H1 (cell line): ENCODE measurements around the gene LGALS4. TPM values are rescaled to one million over a fixed set of nuclear protein-coding genes. Genes with fewer than 3 reads are reported as not detected.
A peak's percentile ranks its signal among the peaks of the same experiment; 100 is the strongest.

Experiments used
- CTCF ChIA-PET: fragments of 300-600 bp; sonication (Branson Sonifier 250); formaldehyde crosslinking; loops from one replicate; lab custom pipeline; 2021; ENCODE audit not compliant: partially characterized antibody; lab: Charles Lee
- POLR2A ChIA-PET: fragments of 300-600 bp; sonication (Branson Sonifier 250); formaldehyde crosslinking; loops from one replicate; lab custom pipeline; 2021; ENCODE audit warnings: inconsistent platforms; ENCODE audit not compliant: partially characterized antibody; lab: Charles Lee
- DNase-seq, 2 experiments: peaks; one replicate each; pipeline versions ENCODE4 v3.0.0 to v3.0.0-alpha.2; 2010 to 2022; ENCODE audit warnings: low spot score in 2 of 2, low read depth in 1 of 2, mixed read lengths in 1 of 2
- FAIRE-seq: peaks from 2 replicates; lab custom pipeline; 2011; peaks lifted over from hg19 to GRCh38; lab: Jason Lieb, UNC
- H2AFZ ChIP-seq: 2 replicates; pipeline ENCODE4 v1.8.1; 2012; ENCODE audit warnings: low read length, inconsistent platforms
- H2AK5ac ChIP-seq: 2 replicates; pipeline ENCODE4 v1.6.1; 2013; ENCODE audit warnings: low read depth, low read length
- H2BK120ac ChIP-seq: replicated peaks from 2 replicates; pipeline ENCODE3; 2013; ENCODE audit warnings: low read depth, low read length, inconsistent platforms
- H2BK12ac ChIP-seq: 2 replicates; pipeline ENCODE4 v1.6.1; 2013; ENCODE audit warnings: low read depth, low read length
- H2BK15ac ChIP-seq: 2 replicates; pipeline ENCODE4 v1.6.1; 2013; ENCODE audit warnings: low read length
- H2BK20ac ChIP-seq: 2 replicates; pipeline ENCODE4 v1.6.1; 2013; ENCODE audit warnings: low read length
- H2BK5ac ChIP-seq: 2 replicates; pipeline ENCODE4 v1.6.1; 2013; ENCODE audit warnings: low read depth, low read length
- H3K14ac ChIP-seq: 2 replicates; pipeline ENCODE4 v1.6.1; 2013; ENCODE audit warnings: inconsistent platforms; ENCODE audit not compliant: insufficient read length
- H3K18ac ChIP-seq: 2 replicates; pipeline ENCODE4 v1.6.1; 2013; ENCODE audit warnings: low read length; ENCODE audit errors: extremely low read depth
- H3K23ac ChIP-seq: 2 replicates; pipeline ENCODE4 v1.6.1; 2013; ENCODE audit warnings: inconsistent platforms; ENCODE audit not compliant: insufficient read length
- H3K23me2 ChIP-seq: 2 replicates; pipeline ENCODE4 v1.6.1; 2013; ENCODE audit warnings: low read depth, low read length
- H3K27ac ChIP-seq: 2 replicates; pipeline ENCODE4 v1.6.1; 2011; ENCODE audit warnings: low read depth, low read length, inconsistent platforms
- H3K27me3 ChIP-seq, 4 experiments: replicated peaks in 1 of 4; 1 replicate in 1 of 4; 2 replicates in 3 of 4; pipeline versions ENCODE4 v1.6.1 to v1.8.1; 2011 to 2013; ENCODE audit warnings: low read length in 3 of 4, mild to moderate bottlenecking in 3 of 4, inconsistent platforms in 2 of 4, mixed read lengths in 2 of 4, moderate library complexity in 1 of 4; ENCODE audit not compliant: control insufficient read depth in 3 of 4, insufficient read depth in 3 of 4; ENCODE audit errors: extremely low read depth in 1 of 4
- H3K36me3 ChIP-seq, 4 experiments: 2 replicates each; pipeline versions ENCODE4 v1.6.1 to v1.8.1; 2011 to 2013; ENCODE audit warnings: mild to moderate bottlenecking in 4 of 4, low read length in 3 of 4, moderate library complexity in 2 of 4, control low read depth in 1 of 4, inconsistent platforms in 1 of 4; ENCODE audit not compliant: insufficient read depth in 4 of 4, control insufficient read depth in 2 of 4
- H3K4ac ChIP-seq: replicated peaks from 2 replicates; pipeline ENCODE3; 2013; ENCODE audit warnings: low read length, low read depth, mixed read lengths, inconsistent platforms; ENCODE audit not compliant: insufficient read length
- H3K4me1 ChIP-seq, 4 experiments: replicated peaks in 1 of 4; 1 replicate in 1 of 4; 2 replicates in 3 of 4; pipeline versions ENCODE4 v1.6.1 to v1.8.1; 2011 to 2013; ENCODE audit warnings: low read length in 3 of 4, inconsistent platforms in 2 of 4, mixed read lengths in 1 of 4; ENCODE audit not compliant: insufficient read depth in 4 of 4, control insufficient read depth in 3 of 4
- H3K4me2 ChIP-seq, 2 experiments: 2 replicates each; pipeline versions ENCODE4 v1.6.1 to v1.8.1; 2011 to 2013; ENCODE audit warnings: low read depth in 2 of 2, low read length in 2 of 2, control low read depth in 1 of 2, inconsistent platforms in 1 of 2, mild to moderate bottlenecking in 1 of 2; ENCODE audit not compliant: insufficient read depth in 1 of 2
- H3K4me3 ChIP-seq, 4 experiments: fragments of 200-600, 300-600 bp in 1 of 4; sonication (generic), shearing (Covaris generic), sonication (Bioruptor Twin) in 1 of 4; 2 replicates each; pipeline versions ENCODE4 v1.5.1 to v1.8.1; 2011 to 2016; ENCODE audit warnings: low read length in 4 of 4, low read depth in 3 of 4, control low read depth in 2 of 4, inconsistent platforms in 2 of 4, mild to moderate bottlenecking in 2 of 4, mixed read lengths in 1 of 4, moderate library complexity in 1 of 4; ENCODE audit not compliant: insufficient read depth in 2 of 4; ENCODE audit errors: extremely low read depth in 1 of 4
- H3K56ac ChIP-seq: replicated peaks from 2 replicates; pipeline ENCODE3; 2013; ENCODE audit warnings: low read depth, mild to moderate bottlenecking, mixed read lengths, low read length, inconsistent platforms; ENCODE audit not compliant: insufficient read length
- H3K79me1 ChIP-seq: 2 replicates; pipeline ENCODE4 v1.6.1; 2013; ENCODE audit warnings: low read depth, low read length, control low read depth
- H3K79me2 ChIP-seq, 2 experiments: 2 replicates each; pipeline versions ENCODE4 v1.6.1 to v1.8.1; 2012 to 2013; ENCODE audit warnings: low read length in 2 of 2, mild to moderate bottlenecking in 2 of 2, inconsistent platforms in 1 of 2; ENCODE audit not compliant: insufficient read depth in 2 of 2, control insufficient read depth in 1 of 2
- H3K9ac ChIP-seq, 4 experiments: replicated peaks in 1 of 4; 1 replicate in 1 of 4; 2 replicates in 3 of 4; pipeline versions ENCODE4 v1.6.1 to v1.8.1; 2011 to 2013; ENCODE audit warnings: low read depth in 3 of 4, low read length in 3 of 4, control low read depth in 2 of 4, mild to moderate bottlenecking in 2 of 4, moderate library complexity in 2 of 4, inconsistent platforms in 1 of 4; ENCODE audit errors: extremely low read depth in 1 of 4
- H3K9me3 ChIP-seq, 2 experiments: 2 replicates each; pipeline versions ENCODE4 v1.6.1 to v1.8.1; 2012 to 2013; ENCODE audit warnings: mild to moderate bottlenecking in 2 of 2, moderate library complexity in 2 of 2, control low read depth in 1 of 2, inconsistent platforms in 1 of 2, low read depth in 1 of 2, low read length in 1 of 2, mixed read lengths in 1 of 2; ENCODE audit not compliant: insufficient read depth in 2 of 2
- H4K20me1 ChIP-seq, 2 experiments: replicated peaks in 1 of 2; 2 replicates each; pipeline versions ENCODE3 to v1.8.1; 2011 to 2013; ENCODE audit warnings: inconsistent platforms in 2 of 2, low read length in 2 of 2, mild to moderate bottlenecking in 1 of 2; ENCODE audit not compliant: insufficient read depth in 2 of 2, control insufficient read depth in 1 of 2
- H4K5ac ChIP-seq: 2 replicates; pipeline ENCODE4 v1.6.1; 2013; ENCODE audit warnings: low read length, low read depth, mixed read lengths, inconsistent platforms; ENCODE audit not compliant: insufficient read length
- H4K8ac ChIP-seq: 2 replicates; pipeline ENCODE4 v1.8.0; 2013; ENCODE audit warnings: mild to moderate bottlenecking, moderate library complexity, low read length, inconsistent platforms; ENCODE audit not compliant: insufficient read depth; ENCODE audit errors: extremely low read depth
- H4K91ac ChIP-seq: replicated peaks from 2 replicates; pipeline ENCODE3; 2013; ENCODE audit warnings: low read length, mixed read lengths, inconsistent platforms; ENCODE audit not compliant: insufficient read length
- EGR1 ChIP-seq: IDR thresholded peaks from 2 replicates; pipeline ENCODE4 v1.6.1; 2011; ENCODE audit warnings: low read depth, low read length, borderline replicate concordance
- KDM4A ChIP-seq: IDR thresholded peaks from one replicate; pipeline ENCODE4 v1.7.1; 2012; ENCODE audit warnings: low read depth, mild to moderate bottlenecking, moderate library complexity, low read length, inconsistent platforms; ENCODE audit not compliant: severe bottlenecking
- WGBS, 2 experiments: shearing (Covaris generic) in 1 of 2; methylation state at CpG; one replicate each; pipeline versions ENCODE4 v1.1.6 to v1.1.7; 2013 to 2015; ENCODE audit warnings: low lambda C conversion rate in 2 of 2, mixed read lengths in 2 of 2, inconsistent platforms in 1 of 2, low coverage in 1 of 2, missing lambda C conversion rate in 1 of 2; ENCODE audit not compliant: insufficient replicate concordance in 2 of 2, insufficient coverage in 1 of 2, insufficient read length in 1 of 2; ENCODE audit errors: extremely low coverage in 1 of 2, missing lambda C conversion rate in 1 of 2; 5-methylcytosine and 5-hydroxymethylcytosine counted together
- polyA plus RNA-seq, 7 experiments: library from polyadenylated mRNA; depleted of rRNA in 3 of 7; stranded (reverse) in 5 of 7; unstranded in 2 of 7; fragments of >200 nt in 5 of 7; fragments of 200-250 nt in 2 of 7; gene quantifications; 1 replicate in 5 of 7; 2 replicates in 1 of 7; 4 replicates in 1 of 7; pipeline versions ENCODE4 v1.2.1 to v1.2.3, GENCODE V29; 2011 to 2013; ENCODE audit warnings: missing spikeins in 2 of 7, mixed read lengths in 2 of 7
- total RNA-seq: library from RNA; stranded (reverse); fragmentation: NEBNext Ultra II Directional; extraction: Animal tissue kit (Norgen Biotek cat#: 25700); gene quantifications from 2 replicates; pipeline ENCODE4 v1.2.1, GENCODE V29; 2021

LGALS4 gene
- total and polyA plus RNA-seq, 2 of the 8 experiments (the other 6 are each of a cell fraction or from before 2014, with no cell fraction given) = 0.32 to 0.37 TPM

DNA sequence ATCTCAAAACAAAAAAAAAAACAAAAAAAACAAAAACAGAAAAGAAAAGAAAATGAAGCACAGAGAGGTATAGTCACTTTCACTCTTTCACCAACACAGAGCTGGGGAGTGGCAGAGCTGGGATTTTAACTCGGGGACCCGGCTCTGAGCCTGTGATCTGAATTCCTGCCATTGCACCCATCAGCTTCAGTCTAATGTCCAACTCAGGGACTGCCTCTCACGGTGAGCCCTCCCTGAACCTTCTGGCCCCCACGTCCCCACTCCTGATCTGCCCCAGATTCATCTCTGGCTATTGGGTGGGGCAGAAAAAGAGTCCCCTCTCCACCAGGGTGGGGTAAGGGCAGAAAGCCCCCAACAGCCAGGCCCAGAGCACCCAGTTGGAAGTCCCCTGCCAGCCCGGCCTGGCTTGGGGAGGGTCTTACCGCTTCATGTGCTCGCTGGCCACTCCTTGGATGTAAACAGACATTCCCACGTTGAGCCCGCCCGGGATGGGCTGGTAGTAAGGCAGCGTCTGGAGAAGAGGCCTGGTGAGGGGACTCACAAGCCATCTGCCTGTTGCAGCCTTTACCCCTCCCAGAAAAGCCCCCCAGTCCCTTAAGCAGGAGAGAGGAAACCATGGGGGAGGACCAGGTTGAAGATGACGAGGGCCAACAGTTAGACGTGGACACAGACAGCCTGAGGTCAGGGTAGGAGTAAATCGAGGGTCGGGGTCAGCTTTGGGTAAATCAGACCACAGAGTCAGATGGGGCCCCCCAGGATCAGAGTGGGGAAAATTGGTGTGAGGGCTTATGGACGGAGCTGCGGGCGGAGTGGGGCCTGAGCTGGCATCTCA lies 520 bp downstream of the LGALS4 start:
- Histone ChIP-seq H3K27me3 (no peaks in the 10 kb centered on the region), H2BK20ac (no peak overlapping the region), H3K56ac (no peak overlapping the region), H3K18ac (no peak overlapping the region), H3K36me3 (peaks cover 0 to 17% (median 9%) of the 10 kb centered on the region in 4 experiments; a peak in 5 of 8 replicates), H3K14ac (no peak overlapping the region), H3K4me3 (no peak overlapping the region), H4K20me1 (peaks cover under 1 to 2% of the 10 kb centered on the region in 2 experiments), H3K27ac (no peak overlapping the region), H3K23me2 (no peaks in the 10 kb centered on the region), H2BK15ac (no peak overlapping the region), H2BK12ac (no peak overlapping the region), H3K4me2 (no peak overlapping the region), H2BK120ac (no peak overlapping the region), H3K9ac (no peak overlapping the region), H3K4me1 (no peaks in the 10 kb centered on the region), H3K79me1 (no peaks in the 10 kb centered on the region), H2AK5ac (no peak overlapping the region), H4K91ac (no peak overlapping the region), H3K23ac (no peak overlapping the region), H3K9me3 (no peaks in the 10 kb centered on the region), H4K8ac (peak overlapping the region; percentile 80; the same call in 1 of the 2 replicates), H3K4ac (no peak overlapping the region), H2AFZ (no peak overlapping the region), H4K5ac (no peak overlapping the region), H2BK5ac (no peak overlapping the region), H3K79me2 (no peaks in the 10 kb centered on the region)
- TF ChIP-seq KDM4A (no peak), EGR1 (no peak)
- CTCF ChIA-PET = interaction anchor here (1.2 kb wide), 1 partner anchor 34 kb away, joined by 3 read pairs; no protein-coding TSS in a partner anchor
- no peak for DNase-seq
- WGBS, 2 experiments = 92% methylated on average over 18 of the region's 18 CpGs; no CpG with 5 or more reads in 1 of the 2 experiments
- POLR2A ChIA-PET = interaction anchor here (0.7 to 1.3 kb wide), 4 partner anchors 8 to 29 kb away, joined by 3 to 6 read pairs (median 4); no protein-coding TSS in a partner anchor
- no peak for FAIRE-seq
